Colonic mucosa (tissue), 4 donors: ENCODE results near the gene AGGF1. TPM values are rescaled to one million over a fixed set of nuclear protein-coding genes. Genes with fewer than 3 reads are reported as not detected.

Experiments
- DNase-seq: peaks from one replicate; pipeline ENCODE4 v3.0.0-alpha.2; 2020
- H3K27ac ChIP-seq: fragments of 200-600 bp; one replicate; pipeline ENCODE4 v1.8.0; 2021
- H3K27me3 ChIP-seq: fragments of 200-600 bp; one replicate; pipeline ENCODE4 v1.8.0; 2021
- H3K36me3 ChIP-seq: fragments of 200-600 bp; one replicate; pipeline ENCODE4 v1.8.0; 2021
- H3K4me1 ChIP-seq: fragments of 200-600 bp; one replicate; pipeline ENCODE4 v1.8.0; 2021; ENCODE audit warnings: mild to moderate bottlenecking
- H3K4me3 ChIP-seq: fragments of 200-600 bp; one replicate; pipeline ENCODE4 v1.8.0; 2021
- H3K9ac ChIP-seq, 2 donors: one replicate each; pipeline ENCODE4 v1.7.0; 2013; ENCODE audit warnings: control low read depth in 2 of 2, low read depth in 2 of 2, low read length in 2 of 2
- H3K9me3 ChIP-seq: fragments of 200-600 bp; one replicate; pipeline ENCODE4 v1.8.0; 2021
- CTCF ChIP-seq: fragments of 200-600 bp; IDR thresholded peaks from one replicate; pipeline ENCODE4 v1.8.0; 2022; ENCODE audit warnings: antibody characterized with exemption, mild to moderate bottlenecking
- intact Hi-C: fragments of 100-400 bp; cut with DNase I; formaldehyde crosslinking; loops from one replicate; pipeline ENCODE4 v1.14.1; 2022
- total RNA-seq, 2 donors: library from RNA; stranded (reverse); fragmentation: NEBNext Ultra II Directional in 1 of 2; extraction: Animal tissue kit (Norgen Biotek cat#: 25700) in 1 of 2; gene quantifications; one replicate each; pipeline ENCODE4 v1.2.1, GENCODE V29; 2021
- donor health status: healthy.
- donor health status: DM: no; HTN: no; CAD: no.
- donor health status: DM: no; HTN: no; CAD: no.

AGGF1 gene
- total RNA-seq, 2 donors from 2014 or later: 16.9 to 24.6 TPM

GRCh38 chr5:77028631-77029375 is 1.4 kb upstream of the AGGF1 start:
- no peaks in the 10 kb centered on the region for H3K27me3 ChIP-seq
- TF ChIP-seq CTCF: no peak
- H3K9me3 ChIP-seq: no peaks in the 10 kb centered on the region
- H3K4me3 ChIP-seq: no peak overlapping the region
- DNase-seq: no peak
- intact Hi-C loops: no loop called here
- H3K27ac ChIP-seq: no peak overlapping the region
- no peak overlapping the region for H3K9ac ChIP-seq
- peaks cover 8% of the 10 kb centered on the region for H3K4me1 ChIP-seq
- no peaks in the 10 kb centered on the region for H3K36me3 ChIP-seq

GRCh38 chr5:77029376-77029885 is 773 bp upstream of the AGGF1 start:
- Histone ChIP-seq H3K36me3 (no peaks in the 10 kb centered on the region), H3K27me3 (no peaks in the 10 kb centered on the region), H3K4me3 (peak overlapping the region; percentile 82), H3K9ac (peak overlapping the region in 1 of 2 donors; percentile 91), H3K9me3 (no peaks in the 10 kb centered on the region), H3K27ac (no peak overlapping the region), H3K4me1 (peaks cover 8% of the 10 kb centered on the region)
- no peak for TF ChIP-seq CTCF
- no peak for DNase-seq
- intact Hi-C loops: no loop called here

- intact Hi-C loops: loop anchor here (5.0 kb wide), 1 partner anchor 55 kb away; the partner anchor contains the start of gene ZBED3
- Histone ChIP-seq H3K9ac (no peak overlapping the region), H3K4me3 (peak overlapping the region; percentile 82)
Observed at GRCh38 chr5:77031891-77032290, 1.7 kb downstream of the AGGF1 start.

GRCh38 chr5:77032635-77033034 is 2.4 kb downstream of the AGGF1 start:
- H3K9me3 ChIP-seq: no peaks in the 10 kb centered on the region
- DNase-seq: no peak
- no peak overlapping the region for H3K27ac ChIP-seq
- H3K36me3 ChIP-seq: no peaks in the 10 kb centered on the region
- H3K4me3 ChIP-seq: no peak overlapping the region
- H3K4me1 ChIP-seq: peaks cover 8% of the 10 kb centered on the region
- TF ChIP-seq CTCF: no peak
- H3K9ac ChIP-seq: no peak overlapping the region
- H3K27me3 ChIP-seq: no peaks in the 10 kb centered on the region
- intact Hi-C loops: loop anchor here (5.0 kb wide), 1 partner anchor 55 kb away; the partner anchor contains the start of gene ZBED3

More at GRCh38 chr5:77031891-77032290, 1.7 kb downstream of the AGGF1 start:
- no peaks in the 10 kb centered on the region for H3K36me3 ChIP-seq
- no peaks in the 10 kb centered on the region for H3K9me3 ChIP-seq
- H3K4me1 ChIP-seq: peaks cover 8% of the 10 kb centered on the region
- H3K27me3 ChIP-seq: no peaks in the 10 kb centered on the region
- no peak overlapping the region for H3K27ac ChIP-seq
- no peak for DNase-seq
- no peak for TF ChIP-seq CTCF

GRCh38 chr5:77033338-77033737 is 3.1 kb downstream of the AGGF1 start:
- Histone ChIP-seq H3K4me1 (peaks cover 8% of the 10 kb centered on the region), H3K9ac (no peak overlapping the region), H3K9me3 (no peaks in the 10 kb centered on the region), H3K27ac (no peak overlapping the region), H3K4me3 (no peak overlapping the region), H3K27me3 (no peaks in the 10 kb centered on the region), H3K36me3 (no peaks in the 10 kb centered on the region)
- intact Hi-C loops: loop anchor here (5.0 kb wide), 1 partner anchor 54 kb away; the partner anchor contains the start of gene ZBED3
- DNase-seq: no peak
- no peak for TF ChIP-seq CTCF
